ENCODE data around the gene SLIT3. TPM values are rescaled to one million over a fixed set of nuclear protein-coding genes. Genes with fewer than 3 reads are reported as not detected.

Gene SLIT3
- total and polyA plus RNA-seq, 10 of the 15 experiments (the other 5 are each of a cell fraction or from before 2014, with no cell fraction given), result 0.05 TPM; not detected in 9

- no TSS peak for BruUV-seq (replicated peaks)
- RAD21 ChIA-PET (ENCODE audit: unreplicated experiment), result interaction anchor here (0.6 kb wide), 1 partner anchor 9 kb away, joined by 4 read pairs; no protein-coding TSS in a partner anchor
- H3K27ac ChIP-seq (ENCODE audit: control insufficient read depth, insufficient read depth), result no peak overlapping the region
- POLR2A ChIA-PET, result no interaction called here
- no peaks in the 10 kb centered on the region for H3K36me3 ChIP-seq (ENCODE audit: control insufficient read depth in 2 of 2, insufficient read depth in 2 of 2, low read length in 1 of 2)
- intact Hi-C loops (cut with micrococcal nuclease; ENCODE audit: unreplicated experiment) (no loop called here), in situ Hi-C loops (cut with MboI) (no loop called here)
- no peak overlapping the region for H2AFZ ChIP-seq (ENCODE audit: control insufficient read depth, low read depth, low read length)
- H3K4me2 ChIP-seq (ENCODE audit: control insufficient read depth, insufficient read depth), result no peak overlapping the region
- H3K79me2 ChIP-seq (ENCODE audit: control insufficient read depth, insufficient read depth, low read length), result no peaks in the 10 kb centered on the region
- FAIRE-seq (no peak), DNase-seq (ENCODE audit: low read depth, low spot score) (no peak), ATAC-seq (no peak)
- no peaks in the 10 kb centered on the region for H3K9me3 ChIP-seq (replicated peaks; ENCODE audit: control insufficient read depth, insufficient read depth, low read length)
- no peak overlapping the region for H3K4me3 ChIP-seq
- CTCF ChIA-PET, result no interaction called here
- no peak overlapping the region for H3K9ac ChIP-seq (ENCODE audit: control insufficient read depth, insufficient read depth, low read length)
- SMC1A ChIA-PET (ENCODE audit: uncharacterized antibody, unreplicated experiment), result no interaction called here
- no peaks in the 10 kb centered on the region; a peak in 1 of 4 replicates for H3K27me3 ChIP-seq (replicated peaks in 1 of 2; ENCODE audit: control insufficient read depth in 2 of 2, insufficient read depth in 2 of 2, low read length in 1 of 2)
- whole genome bisulfite sequencing (ENCODE audit: insufficient coverage, insufficient replicate concordance, low lambda C conversion rate, missing lambda C conversion rate), result 0% methylated on average over 3 of the region's 3 CpGs
- H3K4me1 ChIP-seq (ENCODE audit: control insufficient read depth, insufficient read depth, low read length), result no peaks in the 10 kb centered on the region
- H4K20me1 ChIP-seq (ENCODE audit: control insufficient read depth, insufficient read depth), result no peaks in the 10 kb centered on the region
- TF ChIP-seq ZBTB4 (CRISPR knock-in tag; IDR thresholded peaks at IDR 0.05), result no peak
- no peak for TF ChIP-seq JUND (IDR thresholded peaks at IDR 0.05; ENCODE audit: low read depth, low read length)
- no peak for TF ChIP-seq RB1 (IDR thresholded peaks at IDR 0.05; ENCODE audit: borderline replicate concordance)
- TF ChIP-seq GATAD2B (conservative IDR thresholded peaks at IDR 0.05; ENCODE audit: low read depth), result no peak
- TF ChIP-seq, protein P1, sequence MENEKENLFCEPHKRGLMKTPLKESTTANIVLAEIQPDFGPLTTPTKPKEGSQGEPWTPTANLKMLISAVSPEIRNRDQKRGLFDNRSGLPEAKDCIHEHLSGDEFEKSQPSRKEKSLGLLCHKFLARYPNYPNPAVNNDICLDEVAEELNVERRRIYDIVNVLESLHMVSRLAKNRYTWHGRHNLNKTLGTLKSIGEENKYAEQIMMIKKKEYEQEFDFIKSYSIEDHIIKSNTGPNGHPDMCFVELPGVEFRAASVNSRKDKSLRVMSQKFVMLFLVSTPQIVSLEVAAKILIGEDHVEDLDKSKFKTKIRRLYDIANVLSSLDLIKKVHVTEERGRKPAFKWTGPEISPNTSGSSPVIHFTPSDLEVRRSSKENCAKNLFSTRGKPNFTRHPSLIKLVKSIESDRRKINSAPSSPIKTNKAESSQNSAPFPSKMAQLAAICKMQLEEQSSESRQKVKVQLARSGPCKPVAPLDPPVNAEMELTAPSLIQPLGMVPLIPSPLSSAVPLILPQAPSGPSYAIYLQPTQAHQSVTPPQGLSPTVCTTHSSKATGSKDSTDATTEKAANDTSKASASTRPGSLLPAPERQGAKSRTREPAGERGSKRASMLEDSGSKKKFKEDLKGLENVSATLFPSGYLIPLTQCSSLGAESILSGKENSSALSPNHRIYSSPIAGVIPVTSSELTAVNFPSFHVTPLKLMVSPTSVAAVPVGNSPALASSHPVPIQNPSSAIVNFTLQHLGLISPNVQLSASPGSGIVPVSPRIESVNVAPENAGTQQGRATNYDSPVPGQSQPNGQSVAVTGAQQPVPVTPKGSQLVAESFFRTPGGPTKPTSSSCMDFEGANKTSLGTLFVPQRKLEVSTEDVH (IDR thresholded peaks at IDR 0.05; ENCODE audit: low read depth, partially characterized antibody), result no peak
- TF ChIP-seq WRNIP1 (IDR thresholded peaks at IDR 0.05; ENCODE audit: borderline replicate concordance, low read depth, low read length), result no peak
- TF ChIP-seq DPF2 (IDR thresholded peaks at IDR 0.05), result no peak
- no peak for TF ChIP-seq IKZF2 (IDR thresholded peaks at IDR 0.05)
- no peak for TF ChIP-seq SMC3 (IDR thresholded peaks at IDR 0.05; ENCODE audit: borderline replicate concordance, low read length)
- TF ChIP-seq NR2F1 (conservative IDR thresholded peaks at IDR 0.05), result no peak
- no peak for TF ChIP-seq ZNF622 (IDR thresholded peaks at IDR 0.05)
- TF ChIP-seq NR2C1 (IDR thresholded peaks at IDR 0.05), result no peak
- TF ChIP-seq NKRF (conservative IDR thresholded peaks at IDR 0.05), result no peak
- TF ChIP-seq IKZF1 (conservative IDR thresholded peaks at IDR 0.05), result no peak
- no peak for TF ChIP-seq EP300 (IDR thresholded peaks at IDR 0.05; ENCODE audit: borderline replicate concordance in 1 of 2, control insufficient read depth in 1 of 2, low read depth in 2 of 2, low read length in 2 of 2)
- TF ChIP-seq CHD4 (IDR thresholded peaks at IDR 0.05), result no peak
Observed at GRCh38 chr5:168833383-168833782, 467.6 kb downstream of the SLIT3 start.
